IMR-90 (cell line): ENCODE results near the gene SLC39A3. TPM values are rescaled to one million over a fixed set of nuclear protein-coding genes. Genes with fewer than 3 reads are reported as not detected.

Experiments
- ATAC-seq: fragments of 200-7000 bp; cut with Tn5 transposase; 2 replicates; pipeline ENCODE4 v1.9.1; 2020; ENCODE audit warnings: low read depth, mild to moderate bottlenecking, moderate library complexity
- BruUV-seq: library from RNA; stranded (reverse); fragments of 400-500 nt; replicated peaks from 2 replicates; lab custom pipeline; 2021; lab: Mats Ljungman, UMichigan
- CTCF ChIA-PET: fragments of 300-600 bp; formaldehyde crosslinking; extraction: SDS; loops from one replicate; lab custom pipeline; 2021; ENCODE audit warnings: antibody characterized with exemption; lab: Yijun Ruan, JAX
- POLR2A ChIA-PET: fragments of 300-600 bp; sonication (Branson Sonifier 250); formaldehyde crosslinking; loops from one replicate; lab custom pipeline; 2022; ENCODE audit warnings: antibody characterized with exemption; ENCODE audit not compliant: unreplicated experiment; lab: Charles Lee
- DNase-seq: peaks from one replicate; pipeline ENCODE4 v3.0.0; 2013
- H2AFZ ChIP-seq: replicated peaks from 2 replicates; pipeline ENCODE3; 2013; ENCODE audit warnings: low read length, mild to moderate bottlenecking; ENCODE audit not compliant: poor library complexity
- H2AK5ac ChIP-seq: 2 replicates; pipeline ENCODE4 v1.6.1; 2013; ENCODE audit warnings: low read depth, low read length, inconsistent platforms
- H2AK9ac ChIP-seq: replicated peaks from 2 replicates; pipeline ENCODE3; 2013; ENCODE audit warnings: mild to moderate bottlenecking, low read depth, low read length, moderate library complexity; ENCODE audit not compliant: poor library complexity
- H2BK120ac ChIP-seq: 2 replicates; pipeline ENCODE4 v1.6.1; 2013; ENCODE audit warnings: low read depth, low read length, inconsistent platforms
- H2BK15ac ChIP-seq: 3 replicates; pipeline ENCODE4 v1.6.1; 2013; ENCODE audit warnings: low read depth, low read length, inconsistent platforms
- H2BK20ac ChIP-seq: 2 replicates; pipeline ENCODE4 v1.6.1; 2013; ENCODE audit warnings: low read depth, mild to moderate bottlenecking, inconsistent platforms, low read length, moderate library complexity
- H2BK5ac ChIP-seq: 2 replicates; pipeline ENCODE4 v1.6.1; 2013; ENCODE audit warnings: mild to moderate bottlenecking, low read depth, low read length, inconsistent platforms; ENCODE audit not compliant: poor library complexity, severe bottlenecking
- H3K14ac ChIP-seq: replicated peaks from 2 replicates; pipeline ENCODE4 v1.6.1; 2013; ENCODE audit warnings: low read depth, low read length, inconsistent platforms
- H3K18ac ChIP-seq: 2 replicates; pipeline ENCODE4 v1.6.1; 2013; ENCODE audit warnings: low read depth, low read length, control low read depth
- H3K23ac ChIP-seq: 2 replicates; pipeline ENCODE4 v1.6.1; 2013; ENCODE audit warnings: low read depth, low read length, inconsistent platforms
- H3K27ac ChIP-seq: 2 replicates; pipeline ENCODE4 v1.5.1; 2013; ENCODE audit warnings: mild to moderate bottlenecking, control low read depth, low read length; ENCODE audit not compliant: insufficient read depth
- H3K27me3 ChIP-seq: 2 replicates; pipeline ENCODE4 v1.6.1; 2013; ENCODE audit warnings: low read length; ENCODE audit not compliant: control insufficient read depth, insufficient read depth
- H3K36me3 ChIP-seq: 2 replicates; pipeline ENCODE4 v1.6.1; 2013; ENCODE audit warnings: low read length, mixed read lengths; ENCODE audit not compliant: control insufficient read depth, insufficient read depth
- H3K4ac ChIP-seq: 2 replicates; pipeline ENCODE4 v1.6.1; 2013; ENCODE audit warnings: low read depth, low read length, inconsistent platforms
- H3K4me1 ChIP-seq: 2 replicates; pipeline ENCODE4 v1.6.1; 2013; ENCODE audit warnings: low read length, mixed read lengths; ENCODE audit not compliant: control insufficient read depth, insufficient read depth
- H3K4me2 ChIP-seq: 2 replicates; pipeline ENCODE4 v1.6.1; 2013; ENCODE audit warnings: low read depth, mild to moderate bottlenecking, control low read depth, low read length, moderate library complexity
- H3K4me3 ChIP-seq: 2 replicates; pipeline ENCODE4 v1.5.1; 2013; ENCODE audit warnings: low read depth, mild to moderate bottlenecking, control low read depth, low read length, moderate library complexity; ENCODE audit not compliant: insufficient read depth
- H3K56ac ChIP-seq: 2 replicates; pipeline ENCODE4 v1.6.1; 2013; ENCODE audit warnings: low read length, inconsistent platforms; ENCODE audit not compliant: insufficient read depth; ENCODE audit errors: extremely low read depth
- H3K79me1 ChIP-seq, 2 experiments: 2 replicates each; pipeline ENCODE4 v1.6.1; 2013; ENCODE audit warnings: low read length in 2 of 2, inconsistent platforms in 1 of 2, low read depth in 1 of 2
- H3K9ac ChIP-seq: 2 replicates; pipeline ENCODE4 v1.6.1; 2013; ENCODE audit warnings: low read depth, low read length, control low read depth
- H3K9me1 ChIP-seq: 2 replicates; pipeline ENCODE4 v1.6.1; 2013; ENCODE audit warnings: low read length, inconsistent platforms; ENCODE audit not compliant: insufficient read depth
- H3K9me3 ChIP-seq: 2 replicates; pipeline ENCODE4 v1.6.1; 2013; ENCODE audit warnings: low read length; ENCODE audit not compliant: control insufficient read depth, insufficient read depth
- H4K20me1 ChIP-seq: 2 replicates; pipeline ENCODE4 v1.6.1; 2013; ENCODE audit warnings: low read length, inconsistent platforms; ENCODE audit not compliant: insufficient read depth
- H4K5ac ChIP-seq: 2 replicates; pipeline ENCODE4 v1.6.1; 2013; ENCODE audit warnings: mild to moderate bottlenecking, low read depth, low read length, control low read depth
- H4K8ac ChIP-seq, 2 experiments: 2 replicates each; pipeline ENCODE4 v1.6.1; 2013; ENCODE audit warnings: low read depth in 2 of 2, low read length in 2 of 2, control low read depth in 1 of 2, inconsistent platforms in 1 of 2
- H4K91ac ChIP-seq: 2 replicates; pipeline ENCODE4 v1.6.1; 2013; ENCODE audit warnings: low read depth, low read length, inconsistent platforms; ENCODE audit not compliant: insufficient read depth
- BHLHE40 ChIP-seq: fragments of 150-350 bp; IDR thresholded peaks from 2 replicates; pipeline ENCODE4 v1.6.1; 2016; ENCODE audit warnings: mild to moderate bottlenecking, low read depth, low read length
- CHD1 ChIP-seq: IDR thresholded peaks from 2 replicates; pipeline ENCODE4 v1.6.1; 2012; ENCODE audit warnings: low read depth, low read length, improper control_type of control experiment
- FOS ChIP-seq: fragments of 150-350 bp; IDR thresholded peaks from 2 replicates; pipeline ENCODE4 v1.6.1; 2016; ENCODE audit warnings: low read depth, low read length
- MAFK ChIP-seq: IDR thresholded peaks from 2 replicates; pipeline ENCODE4 v1.6.1; 2012; ENCODE audit warnings: low read depth, low read length, improper control_type of control experiment
- MAZ ChIP-seq: IDR thresholded peaks from 2 replicates; pipeline ENCODE4 v1.6.1; 2012; ENCODE audit warnings: low read depth, mild to moderate bottlenecking, low read length, improper control_type of control experiment, moderate library complexity, borderline replicate concordance
- MXI1 ChIP-seq: IDR thresholded peaks from 2 replicates; pipeline ENCODE4 v1.6.1; 2012; ENCODE audit warnings: low read depth, mild to moderate bottlenecking, low read length, moderate library complexity, borderline replicate concordance
- NFE2L2 ChIP-seq: fragments of 150-350 bp; IDR thresholded peaks from 2 replicates; pipeline ENCODE4 v1.6.1; 2016; ENCODE audit warnings: low read depth, mild to moderate bottlenecking, low read length
- RCOR1 ChIP-seq: IDR thresholded peaks from 2 replicates; pipeline ENCODE4 v1.6.1; 2012; ENCODE audit warnings: mild to moderate bottlenecking, low read length, improper control_type of control experiment; ENCODE audit not compliant: insufficient replicate concordance
- RFX5 ChIP-seq: IDR thresholded peaks from 2 replicates; pipeline ENCODE4 v1.8.0; 2012; ENCODE audit warnings: low read depth, mild to moderate bottlenecking, low read length, moderate library complexity
- SMC3 ChIP-seq: fragments of 150-350 bp; IDR thresholded peaks from 2 replicates; pipeline ENCODE4 v1.6.1; 2016; ENCODE audit warnings: low read depth, mild to moderate bottlenecking, antibody characterized with exemption, low read length, moderate library complexity
- WGBS, 2 experiments: methylation state at CpG; one replicate each; pipeline versions ENCODE4 v1.1.5 to v1.1.7; 2013; ENCODE audit warnings: missing lambda C conversion rate in 2 of 2; ENCODE audit not compliant: insufficient read length in 1 of 2; ENCODE audit errors: extremely low coverage in 2 of 2; 5-methylcytosine and 5-hydroxymethylcytosine counted together
- dilution Hi-C: fragments of 300-500 bp; cut with HindIII; formaldehyde crosslinking; loops from one replicate; pipeline ENCODE4 v1.14.3; 2018; ENCODE audit warnings: low sequenced_read_pairs; ENCODE audit not compliant: unreplicated experiment
- in situ Hi-C: fragments of 300-500 bp; cut with MboI; formaldehyde crosslinking; loops from 3 replicates; pipeline ENCODE4 v1.14.3; 2019; ENCODE audit warnings: low sequenced_read_pairs, inconsistent platforms, mixed read lengths
- intact Hi-C: fragments of 100-400 bp; cut with micrococcal nuclease; formaldehyde crosslinking; loops from 2 replicates; pipeline ENCODE4 v1.10.0; 2022
- polyA plus RNA-seq, 3 experiments: library from polyadenylated mRNA; depleted of rRNA; stranded (reverse); fragments of >200 nt; gene quantifications; 2 replicates each; pipeline ENCODE4 v1.2.3, GENCODE V29; 2012; ENCODE audit warnings: low replicate concordance in 1 of 3
- total RNA-seq: library from RNA; depleted of rRNA; stranded (reverse); fragments of >200 nt; gene quantifications from 2 replicates; pipeline ENCODE4 v1.2.3, GENCODE V29; 2012
- TF ChIP-seq, protein P1 (sequence below): fragments of 150-350 bp; IDR thresholded peaks from 2 replicates; pipeline ENCODE4 v1.6.1; 2017; ENCODE audit warnings: mild to moderate bottlenecking, antibody characterized with exemption, low read length, low read depth

Gene SLC39A3
- total and polyA plus RNA-seq, 2 of the 4 experiments (the other 2 are of a cell fraction) = 12.4 to 38.2 TPM

DNA sequence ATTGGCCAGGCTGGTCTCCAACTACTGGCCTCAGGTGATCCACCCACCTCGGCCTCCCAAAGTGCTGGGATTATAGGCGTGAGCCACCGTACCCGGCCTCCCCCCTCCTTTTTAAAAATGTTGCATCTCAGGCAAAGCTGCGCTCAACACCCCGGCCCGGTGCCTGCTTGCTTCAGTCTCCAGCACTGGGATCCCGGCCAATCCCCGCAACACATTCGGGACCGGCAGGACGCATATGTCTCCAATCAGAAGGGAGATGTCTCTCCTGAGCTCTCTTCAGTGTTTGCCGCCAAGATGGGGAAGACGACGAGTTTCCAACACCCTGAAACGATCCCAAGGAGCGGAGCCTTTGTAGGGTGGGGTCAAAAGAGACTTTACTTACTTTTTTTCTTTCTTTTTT is 53.5 kb downstream of the SLC39A3 start:
- Histone ChIP-seq H3K4me3 (no peak overlapping the region), H4K20me1 (no peaks in the 10 kb centered on the region), H2AK9ac (no peak overlapping the region), H3K4me2 (no peak overlapping the region), H3K36me3 (no peaks in the 10 kb centered on the region), H3K4me1 (no peaks in the 10 kb centered on the region), H3K4ac (no peak overlapping the region), H3K9me1 (no peaks in the 10 kb centered on the region), H4K91ac (no peak overlapping the region), H3K14ac (no peak overlapping the region), H2BK20ac (no peak overlapping the region), H3K18ac (no peak overlapping the region), H3K79me1 (no peaks in the 10 kb centered on the region), H2BK120ac (no peak overlapping the region), H2BK5ac (no peak overlapping the region), H2BK15ac (no peak overlapping the region), H3K23ac (no peak overlapping the region), H3K27ac (no peak overlapping the region), H4K5ac (no peak overlapping the region), H4K8ac (no peak overlapping the region), H2AFZ (no peak overlapping the region), H3K9ac (no peak overlapping the region), H2AK5ac (no peak overlapping the region), H3K9me3 (no peaks in the 10 kb centered on the region), H3K56ac (no peak overlapping the region), H3K27me3 (0 out of 2 replicates have a peak, but pooled peaks cover 2% of the 10 kb centered on the region)
- no peak for TF ChIP-seq NFE2L2
- no peak for TF ChIP-seq CHD1
- no peak for TF ChIP-seq SMC3
- TF ChIP-seq FOS = no peak
- no peak for TF ChIP-seq RFX5
- no peak for TF ChIP-seq MXI1
- no peak for TF ChIP-seq MAZ
- TF ChIP-seq MAFK = no peak
- TF ChIP-seq BHLHE40 = no peak
- TF ChIP-seq, protein P1, sequence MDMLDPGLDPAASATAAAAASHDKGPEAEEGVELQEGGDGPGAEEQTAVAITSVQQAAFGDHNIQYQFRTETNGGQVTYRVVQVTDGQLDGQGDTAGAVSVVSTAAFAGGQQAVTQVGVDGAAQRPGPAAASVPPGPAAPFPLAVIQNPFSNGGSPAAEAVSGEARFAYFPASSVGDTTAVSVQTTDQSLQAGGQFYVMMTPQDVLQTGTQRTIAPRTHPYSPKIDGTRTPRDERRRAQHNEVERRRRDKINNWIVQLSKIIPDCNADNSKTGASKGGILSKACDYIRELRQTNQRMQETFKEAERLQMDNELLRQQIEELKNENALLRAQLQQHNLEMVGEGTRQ = no peak
- no peak for TF ChIP-seq RCOR1
- in situ Hi-C loops (no loop called here), dilution Hi-C loops (no loop called here), intact Hi-C loops (no loop called here)
- POLR2A ChIA-PET = no interaction called here
- DNase-seq = no peak
- ATAC-seq = no peak
- BruUV-seq = no TSS peak
- 68% methylated on average over 3 of the region's 17 CpGs; no CpG with 5 or more reads in 1 of the 2 experiments for WGBS, 2 experiments
- CTCF ChIA-PET = no interaction called here
